ENCODE measurements around the gene BRINP2. TPM values are rescaled to one million over a fixed set of nuclear protein-coding genes. Genes with fewer than 3 reads are reported as not detected.

BRINP2 gene
- total and polyA plus RNA-seq, 2 of the 13 experiments (the other 11 are each of a cell fraction or from before 2014, with no cell fraction given) = 0.08 to 0.20 TPM

GRCh38 chr1:177163844-177164379 lies 6.8 kb upstream of the BRINP2 start:
- H4K20me1 ChIP-seq (ENCODE audit: insufficient read depth, low read length) = no peaks in the 10 kb centered on the region
- H3K79me2 ChIP-seq (ENCODE audit: insufficient read depth, low read length) = no peaks in the 10 kb centered on the region
- H3K27me3 ChIP-seq (ENCODE audit: control insufficient read depth in 1 of 2, insufficient read depth in 2 of 2, low read length in 2 of 2) = peaks cover 0 to 6% of the 10 kb centered on the region in 2 experiments; a peak in 1 of 5 replicates
- no peak overlapping the region for H3K4me2 ChIP-seq (ENCODE audit: low read depth, low read length)
- no peak overlapping the region for H2AFZ ChIP-seq (ENCODE audit: low read length)
- H3K36me3 ChIP-seq (replicated peaks in 1 of 2; ENCODE audit: control insufficient read depth in 1 of 2, insufficient read depth in 2 of 2, low read length in 2 of 2) = no peaks in the 10 kb centered on the region
- BruUV-seq (replicated peaks) = no TSS peak
- H3K27ac ChIP-seq (ENCODE audit: extremely low read length, insufficient read depth, low read length) = no peak overlapping the region
- DNase-seq (ENCODE audit: low spot score) = no peak
- TF ChIP-seq ZNF841 (CRISPR knock-in tag; IDR thresholded peaks at IDR 0.05; ENCODE audit: borderline replicate concordance) = no peak
- TF ChIP-seq ISX (CRISPR knock-in tag; conservative IDR thresholded peaks at IDR 0.05) = no peak
- TF ChIP-seq, protein P1, sequence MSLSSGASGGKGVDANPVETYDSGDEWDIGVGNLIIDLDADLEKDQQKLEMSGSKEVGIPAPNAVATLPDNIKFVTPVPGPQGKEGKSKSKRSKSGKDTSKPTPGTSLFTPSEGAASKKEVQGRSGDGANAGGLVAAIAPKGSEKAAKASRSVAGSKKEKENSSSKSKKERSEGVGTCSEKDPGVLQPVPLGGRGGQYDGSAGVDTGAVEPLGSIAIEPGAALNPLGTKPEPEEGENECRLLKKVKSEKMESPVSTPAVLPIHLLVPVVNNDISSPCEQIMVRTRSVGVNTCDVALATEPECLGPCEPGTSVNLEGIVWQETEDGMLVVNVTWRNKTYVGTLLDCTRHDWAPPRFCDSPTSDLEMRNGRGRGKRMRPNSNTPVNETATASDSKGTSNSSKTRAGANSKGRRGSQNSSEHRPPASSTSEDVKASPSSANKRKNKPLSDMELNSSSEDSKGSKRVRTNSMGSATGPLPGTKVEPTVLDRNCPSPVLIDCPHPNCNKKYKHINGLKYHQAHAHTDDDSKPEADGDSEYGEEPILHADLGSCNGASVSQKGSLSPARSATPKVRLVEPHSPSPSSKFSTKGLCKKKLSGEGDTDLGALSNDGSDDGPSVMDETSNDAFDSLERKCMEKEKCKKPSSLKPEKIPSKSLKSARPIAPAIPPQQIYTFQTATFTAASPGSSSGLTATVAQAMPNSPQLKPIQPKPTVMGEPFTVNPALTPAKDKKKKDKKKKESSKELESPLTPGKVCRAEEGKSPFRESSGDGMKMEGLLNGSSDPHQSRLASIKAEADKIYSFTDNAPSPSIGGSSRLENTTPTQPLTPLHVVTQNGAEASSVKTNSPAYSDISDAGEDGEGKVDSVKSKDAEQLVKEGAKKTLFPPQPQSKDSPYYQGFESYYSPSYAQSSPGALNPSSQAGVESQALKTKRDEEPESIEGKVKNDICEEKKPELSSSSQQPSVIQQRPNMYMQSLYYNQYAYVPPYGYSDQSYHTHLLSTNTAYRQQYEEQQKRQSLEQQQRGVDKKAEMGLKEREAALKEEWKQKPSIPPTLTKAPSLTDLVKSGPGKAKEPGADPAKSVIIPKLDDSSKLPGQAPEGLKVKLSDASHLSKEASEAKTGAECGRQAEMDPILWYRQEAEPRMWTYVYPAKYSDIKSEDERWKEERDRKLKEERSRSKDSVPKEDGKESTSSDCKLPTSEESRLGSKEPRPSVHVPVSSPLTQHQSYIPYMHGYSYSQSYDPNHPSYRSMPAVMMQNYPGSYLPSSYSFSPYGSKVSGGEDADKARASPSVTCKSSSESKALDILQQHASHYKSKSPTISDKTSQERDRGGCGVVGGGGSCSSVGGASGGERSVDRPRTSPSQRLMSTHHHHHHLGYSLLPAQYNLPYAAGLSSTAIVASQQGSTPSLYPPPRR (CRISPR knock-in tag; IDR thresholded peaks at IDR 0.05; ENCODE audit: borderline replicate concordance) = no peak
- TF ChIP-seq, protein P2, sequence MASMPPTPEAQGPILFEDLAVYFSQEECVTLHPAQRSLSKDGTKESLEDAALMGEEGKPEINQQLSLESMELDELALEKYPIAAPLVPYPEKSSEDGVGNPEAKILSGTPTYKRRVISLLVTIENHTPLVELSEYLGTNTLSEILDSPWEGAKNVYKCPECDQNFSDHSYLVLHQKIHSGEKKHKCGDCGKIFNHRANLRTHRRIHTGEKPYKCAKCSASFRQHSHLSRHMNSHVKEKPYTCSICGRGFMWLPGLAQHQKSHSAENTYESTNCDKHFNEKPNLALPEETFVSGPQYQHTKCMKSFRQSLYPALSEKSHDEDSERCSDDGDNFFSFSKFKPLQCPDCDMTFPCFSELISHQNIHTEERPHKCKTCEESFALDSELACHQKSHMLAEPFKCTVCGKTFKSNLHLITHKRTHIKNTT (CRISPR knock-in tag; IDR thresholded peaks at IDR 0.05) = no peak
- TF ChIP-seq DR1 (CRISPR knock-in tag; IDR thresholded peaks at IDR 0.05) = no peak
- TF ChIP-seq ZFP36L2 (CRISPR knock-in tag; IDR thresholded peaks at IDR 0.05) = no peak
- no peak for TF ChIP-seq ZNF350 (CRISPR knock-in tag; IDR thresholded peaks at IDR 0.05; ENCODE audit: borderline replicate concordance, low read depth)
- no peak for TF ChIP-seq CSRNP1 (CRISPR knock-in tag; IDR thresholded peaks at IDR 0.05)
- TF ChIP-seq RBM39 (IDR thresholded peaks at IDR 0.05; ENCODE audit: low read depth, low read length, poor library complexity, severe bottlenecking) = no peak
- TF ChIP-seq ATF4 (CRISPR knock-in tag; IDR thresholded peaks at IDR 0.05) = no peak
- no peak for TF ChIP-seq MXD1 (CRISPR knock-in tag; IDR thresholded peaks at IDR 0.05)
- TF ChIP-seq ZNF34 (CRISPR knock-in tag; IDR thresholded peaks at IDR 0.05; ENCODE audit: borderline replicate concordance) = no peak
- no peaks in the 10 kb centered on the region for H3K9me3 ChIP-seq (ENCODE audit: low read length)
- no peak for FAIRE-seq
- no peak overlapping the region for H3K9ac ChIP-seq (ENCODE audit: insufficient read depth, low read depth, low read length)
- H3K4me1 ChIP-seq (ENCODE audit: insufficient read depth, low read length) = no peaks in the 10 kb centered on the region
- no peak overlapping the region for H3K4me3 ChIP-seq (replicated peaks in 1 of 3; ENCODE audit: insufficient read depth in 1 of 3, low read depth in 2 of 3, low read length in 3 of 3)
- ChIA-PET POLR2A (no interaction called here), CTCF (ENCODE audit: low intra/inter-chr PET ratio, low total read pairs) (no interaction called here)
- WGBS (ENCODE audit: low lambda C conversion rate) = 21% methylated on average over 5 of the region's 15 CpGs
- intact Hi-C loops (cut with micrococcal nuclease; ENCODE audit: unreplicated experiment) = no loop called here
- no peak for ATAC-seq
- in situ Hi-C loops (cut with HindIII; ENCODE audit: extremely low pct_ligation_motif_present, low pct_unique_long_range_greater_than_20kb) = no loop called here
